COLO668 (cell line): ENCODE measurements around the gene MUCL3.
"Not testable (repeated sequence)": the region's sequence is repeated elsewhere in the genome, so short reads cannot be mapped to it uniquely, and the experiment has no call there.

ENCODE experiments used
- DNase-seq: peaks from one replicate; lab custom pipeline; 2025; ENCODE audit not compliant: unreplicated experiment; lab: John Stamatoyannopoulos, UW

The MUCL3 gene

GRCh38 chr6:30940361-30940986 is at the start of gene MUCL3:
Gene MUCL3 (plus strand): TSS chr6:30940973. CDS start chr6:30941000, 27 bp downstream.
- no peak for DNase-seq

- DNase-seq = no peak
Measured at GRCh38 chr6:30891450-30891723, 49.4 kb upstream of the MUCL3 start.

GRCh38 chr6:30891816-30892538 is 48.8 kb upstream of the MUCL3 start:
- DNase-seq = no peak

- no peak for DNase-seq
Measured at GRCh38 chr6:30893001-30893591, 47.7 kb upstream of the MUCL3 start.

- DNase-seq = no peak
Measured at GRCh38 chr6:30893666-30894065, 47.1 kb upstream of the MUCL3 start.

GRCh38 chr6:30894381-30894780 is 46.4 kb upstream of the MUCL3 start:
- no peak for DNase-seq

- no peak for DNase-seq
Measured at GRCh38 chr6:30894935-30895334, 45.8 kb upstream of the MUCL3 start.

- no peak for DNase-seq
Measured at GRCh38 chr6:30895343-30895742, 45.4 kb upstream of the MUCL3 start.

- no peak for DNase-seq
Measured at GRCh38 chr6:30896541-30896940, 44.2 kb upstream of the MUCL3 start.

GRCh38 chr6:30897882-30898281 is 42.9 kb upstream of the MUCL3 start:
- no peak for DNase-seq

GRCh38 chr6:30898750-30899360 is 41.9 kb upstream of the MUCL3 start:
- DNase-seq = no peak

GRCh38 chr6:30900863-30901417 is 39.8 kb upstream of the MUCL3 start:
- DNase-seq = no peak

GRCh38 chr6:30901436-30901835 is 39.3 kb upstream of the MUCL3 start:
- DNase-seq = no peak

GRCh38 chr6:30902196-30902595 is 38.6 kb upstream of the MUCL3 start:
- DNase-seq = not testable (repeated sequence)

GRCh38 chr6:30902709-30903108 is 38.1 kb upstream of the MUCL3 start:
- no peak for DNase-seq

- no peak for DNase-seq
Measured at GRCh38 chr6:30903236-30903635, 37.5 kb upstream of the MUCL3 start.

GRCh38 chr6:30907290-30907757 is 33.4 kb upstream of the MUCL3 start:
- DNase-seq = not testable (repeated sequence)

GRCh38 chr6:30907758-30908591 is 32.8 kb upstream of the MUCL3 start, which contains the start of gene GTF2H4:
Gene GTF2H4 (plus strand): TSS chr6:30908207.
- peak; percentile 94 for DNase-seq

- DNase-seq = no peak
Measured at GRCh38 chr6:30908700-30909099, 32.1 kb upstream of the MUCL3 start.

- DNase-seq = not testable (repeated sequence)
Measured at GRCh38 chr6:30910473-30910872, 30.3 kb upstream of the MUCL3 start.
